ENCODE data around the gene KRT4. TPM values are rescaled to one million over a fixed set of nuclear protein-coding genes. Genes with fewer than 3 reads are reported as not detected.

The KRT4 gene
- total and polyA plus RNA-seq, 10 donors, result 0.37 to 3.4 (median 0.97) TPM; not detected in 6

DNA sequence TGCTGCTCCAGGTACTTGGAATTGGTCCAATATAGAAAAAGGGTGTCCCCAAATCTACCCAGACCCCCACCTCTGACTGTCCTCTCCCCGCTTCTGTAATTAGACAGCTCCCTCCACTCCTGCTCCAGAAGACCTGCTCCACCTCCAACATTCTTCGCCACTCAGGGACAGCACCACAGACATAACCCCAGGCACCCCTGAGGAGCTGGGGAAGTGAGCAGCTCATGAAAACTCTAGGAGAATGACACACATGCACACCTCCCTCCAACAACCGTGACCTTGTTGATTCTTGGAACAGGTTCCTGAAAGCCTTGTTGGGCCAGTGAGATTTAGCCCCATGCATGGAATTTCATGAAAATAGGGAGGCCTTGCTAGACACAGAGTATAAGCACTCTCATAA lies 8.2 kb downstream of the KRT4 start:
- intact Hi-C loops (cut with DNase I; ENCODE audit: low total_unique reads), result no loop called here
- Histone ChIP-seq H3K4me1 (no peaks in the 10 kb centered on the region), H3K36me3 (no peaks in the 10 kb centered on the region), H3K9me3 (no peaks in the 10 kb centered on the region), H3K27ac (no peak overlapping the region), H3K4me3 (no peak overlapping the region), H3K27me3 (replicated peaks in 1 of 7) (peaks cover 0 to 7% (median 0%) of the 10 kb centered on the region in 7 donors)
- TF ChIP-seq, protein P1, sequence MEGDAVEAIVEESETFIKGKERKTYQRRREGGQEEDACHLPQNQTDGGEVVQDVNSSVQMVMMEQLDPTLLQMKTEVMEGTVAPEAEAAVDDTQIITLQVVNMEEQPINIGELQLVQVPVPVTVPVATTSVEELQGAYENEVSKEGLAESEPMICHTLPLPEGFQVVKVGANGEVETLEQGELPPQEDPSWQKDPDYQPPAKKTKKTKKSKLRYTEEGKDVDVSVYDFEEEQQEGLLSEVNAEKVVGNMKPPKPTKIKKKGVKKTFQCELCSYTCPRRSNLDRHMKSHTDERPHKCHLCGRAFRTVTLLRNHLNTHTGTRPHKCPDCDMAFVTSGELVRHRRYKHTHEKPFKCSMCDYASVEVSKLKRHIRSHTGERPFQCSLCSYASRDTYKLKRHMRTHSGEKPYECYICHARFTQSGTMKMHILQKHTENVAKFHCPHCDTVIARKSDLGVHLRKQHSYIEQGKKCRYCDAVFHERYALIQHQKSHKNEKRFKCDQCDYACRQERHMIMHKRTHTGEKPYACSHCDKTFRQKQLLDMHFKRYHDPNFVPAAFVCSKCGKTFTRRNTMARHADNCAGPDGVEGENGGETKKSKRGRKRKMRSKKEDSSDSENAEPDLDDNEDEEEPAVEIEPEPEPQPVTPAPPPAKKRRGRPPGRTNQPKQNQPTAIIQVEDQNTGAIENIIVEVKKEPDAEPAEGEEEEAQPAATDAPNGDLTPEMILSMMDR (IDR thresholded peaks at IDR 0.05 in 8 of 11, conservative IDR thresholded peaks at IDR 0.05 in 3 of 11), result no peak
- no peak for TF ChIP-seq POLR2A (IDR thresholded peaks at IDR 0.05)
- no peak for TF ChIP-seq POLR2AphosphoS5 (IDR thresholded peaks at IDR 0.05)
- DNase-seq, result peak; percentile 33
- WGBS, 5 donors, result 71 to 94% (median 82%) methylated on average over 3 of the region's 3 CpGs

DNA sequence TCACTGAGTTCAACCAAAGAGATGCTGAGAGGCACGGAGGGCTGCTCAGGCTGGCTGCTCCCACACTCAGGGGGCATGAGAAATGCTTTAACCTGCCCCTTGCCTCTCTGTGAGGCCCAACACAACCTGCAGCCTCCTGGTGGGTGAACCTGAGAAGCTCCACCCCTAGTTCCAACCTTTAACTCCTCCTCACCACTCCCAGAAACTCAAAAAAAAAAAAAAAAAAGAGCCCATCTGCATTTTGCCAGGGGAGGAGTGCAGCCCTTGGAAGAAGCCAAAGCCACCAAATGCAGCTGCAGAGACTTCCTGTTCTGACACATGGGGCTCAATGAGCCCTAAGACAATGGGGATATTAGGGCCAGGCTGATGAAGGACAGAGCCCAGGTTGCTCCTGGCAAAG lies 8.9 kb downstream of the KRT4 start:
- Histone ChIP-seq H3K27me3 (replicated peaks in 1 of 7) (peaks cover 0 to 7% (median 0%) of the 10 kb centered on the region in 7 donors), H3K4me3 (no peak overlapping the region), H3K4me1 (no peaks in the 10 kb centered on the region), H3K27ac (no peak overlapping the region), H3K36me3 (no peaks in the 10 kb centered on the region), H3K9me3 (no peaks in the 10 kb centered on the region)
- intact Hi-C loops (cut with DNase I; ENCODE audit: low total_unique reads), result no loop called here
- no peak for DNase-seq
- TF ChIP-seq POLR2AphosphoS5 (IDR thresholded peaks at IDR 0.05) (no peak), POLR2A (IDR thresholded peaks at IDR 0.05) (no peak)
- TF ChIP-seq, protein P1 (IDR thresholded peaks at IDR 0.05 in 8 of 11, conservative IDR thresholded peaks at IDR 0.05 in 3 of 11), result no peak
- 29 to 64% (median 44%) methylated on average over 1 of the region's 1 CpG for WGBS, 5 donors

DNA sequence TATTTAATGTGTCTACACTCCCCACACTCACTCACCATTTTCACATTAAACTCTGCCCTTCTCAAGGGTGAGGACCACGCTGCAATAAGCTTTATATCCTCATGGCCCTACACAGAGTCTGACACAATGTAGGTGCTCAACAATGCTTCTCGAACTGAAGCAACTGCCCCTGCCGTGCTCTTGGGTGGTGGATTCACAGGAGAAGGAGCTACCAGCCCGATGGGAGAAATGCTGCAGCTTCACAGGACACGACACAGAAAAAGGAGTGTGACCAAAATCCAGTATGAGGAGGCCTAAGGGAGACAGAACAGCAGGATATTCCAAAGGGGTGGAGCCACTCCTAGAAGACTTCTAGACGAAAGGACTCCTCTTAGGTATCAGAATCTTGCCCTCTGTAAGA lies 11.5 kb downstream of the KRT4 start:
- H3K27me3 ChIP-seq (replicated peaks in 1 of 7), result peaks cover 0 to 2% (median 0%) of the 10 kb centered on the region in 7 donors
- H3K4me3 ChIP-seq, result no peak overlapping the region
- intact Hi-C loops (cut with DNase I; ENCODE audit: low total_unique reads), result no loop called here
- no peak overlapping the region for H3K27ac ChIP-seq
- WGBS, 5 donors, result 61 to 80% (median 66%) methylated on average over 6 of the region's 6 CpGs
- TF ChIP-seq POLR2A (IDR thresholded peaks at IDR 0.05), result no peak
- TF ChIP-seq, protein P1 (IDR thresholded peaks at IDR 0.05 in 8 of 11, conservative IDR thresholded peaks at IDR 0.05 in 3 of 11), result no peak
- TF ChIP-seq POLR2AphosphoS5 (IDR thresholded peaks at IDR 0.05), result no peak
- no peaks in the 10 kb centered on the region for H3K9me3 ChIP-seq
- H3K36me3 ChIP-seq, result no peaks in the 10 kb centered on the region
- H3K4me1 ChIP-seq, result no peaks in the 10 kb centered on the region
- DNase-seq, result peak; percentile 25

DNA sequence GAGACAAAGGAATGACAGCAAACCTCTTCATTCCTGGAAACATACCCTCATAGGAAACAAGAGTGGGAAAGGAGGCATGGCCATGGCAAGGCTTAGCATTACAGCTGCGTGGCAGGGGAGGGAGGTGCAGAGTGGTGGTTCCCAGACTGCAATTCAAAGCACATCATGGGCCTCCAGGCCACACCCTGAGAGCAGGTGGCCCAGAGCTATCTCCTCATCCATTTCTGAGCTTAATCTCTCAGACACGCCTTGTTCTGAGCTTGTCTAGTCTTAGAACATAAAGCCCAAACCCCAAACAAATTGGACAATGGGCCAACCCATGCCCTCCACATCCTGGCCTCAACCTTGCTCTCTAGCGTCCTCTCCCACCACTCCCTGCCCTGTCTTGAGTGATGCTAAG lies 12.1 kb downstream of the KRT4 start:
- no peaks in the 10 kb centered on the region for H3K4me1 ChIP-seq
- no peaks in the 10 kb centered on the region for H3K9me3 ChIP-seq
- H3K27me3 ChIP-seq (replicated peaks in 1 of 7), result no peaks in the 10 kb centered on the region
- peak; percentile 21 for DNase-seq
- TF ChIP-seq, protein P1 (IDR thresholded peaks at IDR 0.05 in 8 of 11, conservative IDR thresholded peaks at IDR 0.05 in 3 of 11), result no peak
- TF ChIP-seq POLR2AphosphoS5 (IDR thresholded peaks at IDR 0.05), result no peak
- intact Hi-C loops (cut with DNase I; ENCODE audit: low total_unique reads), result no loop called here
- H3K27ac ChIP-seq, result no peak overlapping the region
- WGBS, 5 donors, result 57 to 76% (median 65%) methylated on average over 3 of the region's 3 CpGs
- H3K4me3 ChIP-seq, result no peak overlapping the region
- no peaks in the 10 kb centered on the region for H3K36me3 ChIP-seq
